HepG2 (cell line): ENCODE results near the gene ZKSCAN5.

Experiments used
- ATF3 ChIP-seq: sonication (generic); formaldehyde crosslinking; IDR thresholded peaks from 2 replicates; pipeline ENCODE4 v1.4.0; 2020; ENCODE audit warnings: missing genetic modification reagents
- CC2D1A ChIP-seq: sonication (generic); formaldehyde crosslinking; IDR thresholded peaks from 2 replicates; pipeline ENCODE4 v1.8.1; 2023; ENCODE audit warnings: mild to moderate bottlenecking, missing genetic modification reagents
- PCBP2 ChIP-seq: fragments of 200-400 bp; formaldehyde crosslinking; optimal IDR thresholded peaks from 2 replicates; pipeline ENCODE3; 2018; ENCODE audit warnings: low read length, low read depth; ENCODE audit not compliant: poor library complexity, severe bottlenecking
- POLR2A ChIP-seq, 2 experiments: IDR thresholded peaks; 2 replicates each; pipeline ENCODE4 v1.6.1; 2011; ENCODE audit warnings: low read depth in 2 of 2, low read length in 2 of 2, mild to moderate bottlenecking in 1 of 2, moderate library complexity in 1 of 2; ENCODE audit not compliant: insufficient read depth in 1 of 2
- TAF1 ChIP-seq: sonication (generic); formaldehyde crosslinking; IDR thresholded peaks from 2 replicates; pipeline ENCODE4 v1.4.0; 2020; ENCODE audit warnings: missing genetic modification reagents
- TBX2 ChIP-seq: sonication (generic); formaldehyde crosslinking; IDR thresholded peaks from 2 replicates; pipeline ENCODE4 v1.5.0; 2020; ENCODE audit warnings: missing genetic modification reagents, mild to moderate bottlenecking, borderline replicate concordance
- U2AF2 ChIP-seq: fragments of 200-400 bp; formaldehyde crosslinking; IDR thresholded peaks from 2 replicates; pipeline ENCODE4 v1.6.1; 2017; ENCODE audit warnings: low read depth, mild to moderate bottlenecking, low read length
- ZKSCAN1 ChIP-seq: fragments of 150-350 bp; IDR thresholded peaks from 2 replicates; pipeline ENCODE4 v1.6.1; 2014; ENCODE audit warnings: low read length
- ZNF407 ChIP-seq: sonication (generic); formaldehyde crosslinking; IDR thresholded peaks from one replicate; pipeline ENCODE4 v1.5.1; 2020; ENCODE audit warnings: mild to moderate bottlenecking, missing genetic modification reagents; ENCODE audit errors: not compliant biosample characterization
- ZNF546 ChIP-seq: sonication (generic); formaldehyde crosslinking; conservative IDR thresholded peaks from 2 replicates; pipeline ENCODE4 v1.8.1; 2023; ENCODE audit warnings: mild to moderate bottlenecking, missing genetic modification reagents
- TF ChIP-seq, protein P1 (sequence below): sonication (generic); formaldehyde crosslinking; IDR thresholded peaks from 2 replicates; pipeline ENCODE4 v1.4.0; 2020; ENCODE audit warnings: mild to moderate bottlenecking, missing genetic modification reagents, borderline replicate concordance
- TF ChIP-seq, protein P2 (sequence below): sonication (generic); formaldehyde crosslinking; IDR thresholded peaks from 2 replicates; pipeline ENCODE4 v1.5.0; 2020; ENCODE audit warnings: mild to moderate bottlenecking, missing genetic modification reagents, moderate library complexity

DNA sequence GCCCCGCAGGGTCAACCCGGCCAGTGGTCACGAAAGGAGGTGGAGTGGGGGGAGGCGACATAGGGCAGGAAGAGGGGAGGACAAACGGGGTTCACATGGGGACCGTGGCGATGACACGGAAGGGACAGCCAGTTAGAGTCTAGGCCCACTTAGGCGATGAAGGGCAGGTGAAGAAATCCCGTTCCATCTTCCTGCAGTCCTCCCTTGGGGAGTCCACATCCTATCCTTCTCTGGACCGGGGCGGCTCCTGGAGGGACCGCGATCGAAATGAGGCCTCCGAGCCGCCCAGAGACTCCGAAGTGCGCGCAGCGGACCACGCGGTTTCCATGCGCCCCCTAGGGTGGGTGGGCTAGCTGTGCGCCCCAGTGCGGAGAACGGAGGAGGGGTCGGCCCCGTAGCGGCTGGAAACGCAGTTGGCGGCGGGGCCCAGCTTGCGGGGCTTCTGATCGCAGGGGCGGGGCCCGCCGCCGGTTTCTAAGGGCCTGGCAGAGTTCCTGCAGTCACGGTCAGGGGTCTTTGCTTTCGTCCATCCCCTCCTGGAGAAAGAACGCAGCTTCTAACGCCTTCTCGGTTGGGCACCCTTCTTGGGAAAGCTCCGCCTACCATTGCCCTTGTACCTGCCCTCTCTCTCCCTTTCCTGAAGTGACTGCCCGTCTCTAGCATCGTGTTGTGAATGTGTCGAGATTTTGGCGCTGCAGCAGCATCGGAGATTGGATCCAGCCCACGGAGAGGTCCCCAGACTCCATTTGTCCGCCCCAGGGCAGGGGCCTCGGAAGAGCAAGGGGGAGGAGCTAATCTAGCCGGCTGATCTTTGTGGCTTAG is 75.7 kb downstream of the ZKSCAN5 start:
- no peak for TF ChIP-seq ZKSCAN1
- TF ChIP-seq, protein P1, sequence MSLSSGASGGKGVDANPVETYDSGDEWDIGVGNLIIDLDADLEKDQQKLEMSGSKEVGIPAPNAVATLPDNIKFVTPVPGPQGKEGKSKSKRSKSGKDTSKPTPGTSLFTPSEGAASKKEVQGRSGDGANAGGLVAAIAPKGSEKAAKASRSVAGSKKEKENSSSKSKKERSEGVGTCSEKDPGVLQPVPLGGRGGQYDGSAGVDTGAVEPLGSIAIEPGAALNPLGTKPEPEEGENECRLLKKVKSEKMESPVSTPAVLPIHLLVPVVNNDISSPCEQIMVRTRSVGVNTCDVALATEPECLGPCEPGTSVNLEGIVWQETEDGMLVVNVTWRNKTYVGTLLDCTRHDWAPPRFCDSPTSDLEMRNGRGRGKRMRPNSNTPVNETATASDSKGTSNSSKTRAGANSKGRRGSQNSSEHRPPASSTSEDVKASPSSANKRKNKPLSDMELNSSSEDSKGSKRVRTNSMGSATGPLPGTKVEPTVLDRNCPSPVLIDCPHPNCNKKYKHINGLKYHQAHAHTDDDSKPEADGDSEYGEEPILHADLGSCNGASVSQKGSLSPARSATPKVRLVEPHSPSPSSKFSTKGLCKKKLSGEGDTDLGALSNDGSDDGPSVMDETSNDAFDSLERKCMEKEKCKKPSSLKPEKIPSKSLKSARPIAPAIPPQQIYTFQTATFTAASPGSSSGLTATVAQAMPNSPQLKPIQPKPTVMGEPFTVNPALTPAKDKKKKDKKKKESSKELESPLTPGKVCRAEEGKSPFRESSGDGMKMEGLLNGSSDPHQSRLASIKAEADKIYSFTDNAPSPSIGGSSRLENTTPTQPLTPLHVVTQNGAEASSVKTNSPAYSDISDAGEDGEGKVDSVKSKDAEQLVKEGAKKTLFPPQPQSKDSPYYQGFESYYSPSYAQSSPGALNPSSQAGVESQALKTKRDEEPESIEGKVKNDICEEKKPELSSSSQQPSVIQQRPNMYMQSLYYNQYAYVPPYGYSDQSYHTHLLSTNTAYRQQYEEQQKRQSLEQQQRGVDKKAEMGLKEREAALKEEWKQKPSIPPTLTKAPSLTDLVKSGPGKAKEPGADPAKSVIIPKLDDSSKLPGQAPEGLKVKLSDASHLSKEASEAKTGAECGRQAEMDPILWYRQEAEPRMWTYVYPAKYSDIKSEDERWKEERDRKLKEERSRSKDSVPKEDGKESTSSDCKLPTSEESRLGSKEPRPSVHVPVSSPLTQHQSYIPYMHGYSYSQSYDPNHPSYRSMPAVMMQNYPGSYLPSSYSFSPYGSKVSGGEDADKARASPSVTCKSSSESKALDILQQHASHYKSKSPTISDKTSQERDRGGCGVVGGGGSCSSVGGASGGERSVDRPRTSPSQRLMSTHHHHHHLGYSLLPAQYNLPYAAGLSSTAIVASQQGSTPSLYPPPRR (CRISPR knock-in tag), result no peak
- no peak for TF ChIP-seq PCBP2
- TF ChIP-seq U2AF2, result no peak
- no peak for TF ChIP-seq CC2D1A
- TF ChIP-seq, protein P2, sequence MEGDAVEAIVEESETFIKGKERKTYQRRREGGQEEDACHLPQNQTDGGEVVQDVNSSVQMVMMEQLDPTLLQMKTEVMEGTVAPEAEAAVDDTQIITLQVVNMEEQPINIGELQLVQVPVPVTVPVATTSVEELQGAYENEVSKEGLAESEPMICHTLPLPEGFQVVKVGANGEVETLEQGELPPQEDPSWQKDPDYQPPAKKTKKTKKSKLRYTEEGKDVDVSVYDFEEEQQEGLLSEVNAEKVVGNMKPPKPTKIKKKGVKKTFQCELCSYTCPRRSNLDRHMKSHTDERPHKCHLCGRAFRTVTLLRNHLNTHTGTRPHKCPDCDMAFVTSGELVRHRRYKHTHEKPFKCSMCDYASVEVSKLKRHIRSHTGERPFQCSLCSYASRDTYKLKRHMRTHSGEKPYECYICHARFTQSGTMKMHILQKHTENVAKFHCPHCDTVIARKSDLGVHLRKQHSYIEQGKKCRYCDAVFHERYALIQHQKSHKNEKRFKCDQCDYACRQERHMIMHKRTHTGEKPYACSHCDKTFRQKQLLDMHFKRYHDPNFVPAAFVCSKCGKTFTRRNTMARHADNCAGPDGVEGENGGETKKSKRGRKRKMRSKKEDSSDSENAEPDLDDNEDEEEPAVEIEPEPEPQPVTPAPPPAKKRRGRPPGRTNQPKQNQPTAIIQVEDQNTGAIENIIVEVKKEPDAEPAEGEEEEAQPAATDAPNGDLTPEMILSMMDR (CRISPR knock-in tag), result peak; percentile 76
- no peak for TF ChIP-seq ZNF407
- TF ChIP-seq TBX2 (CRISPR knock-in tag), result peak; percentile 15; the same call in 1 of the 2 replicates
- TF ChIP-seq TAF1 (CRISPR knock-in tag), result no peak
- no peak for TF ChIP-seq ATF3
- TF ChIP-seq ZNF546 (CRISPR knock-in tag), result no peak
- no peak for TF ChIP-seq POLR2A (IDR thresholded peaks at IDR 0.05; ENCODE audit: insufficient read depth in 1 of 2, low read depth in 2 of 2, low read length in 2 of 2)
